HepG2 (cell line): ENCODE measurements around the gene C1orf159. TPM values are rescaled to one million over a fixed set of nuclear protein-coding genes. Genes with fewer than 3 reads are reported as not detected.
A peak's percentile ranks its signal among the peaks of the same experiment; 100 is the strongest.

Source experiments
- ATAC-seq: fragments of 200-7000 bp; cut with Tn5 transposase; 3 replicates; pipeline ENCODE4 v1.9.1; 2020; ENCODE audit warnings: mild to moderate bottlenecking, moderate library complexity
- BruUV-seq: library from RNA; stranded (reverse); fragments of 400-500 nt; replicated peaks from 2 replicates; lab custom pipeline; 2021; lab: Mats Ljungman, UMichigan
- CTCF ChIA-PET: fragments of 300-600 bp; formaldehyde crosslinking; extraction: SDS; loops from one replicate; lab custom pipeline; 2021; ENCODE audit warnings: low total read pairs, inconsistent platforms, low intra/inter-chr PET ratio; lab: Yijun Ruan, JAX
- POLR2A ChIA-PET: fragments of 350-600 bp; sonication (Branson Sonifier 250); formaldehyde crosslinking; loops from one replicate; lab custom pipeline; 2020; ENCODE audit warnings: antibody characterized with exemption, inconsistent platforms; lab: Yijun Ruan, JAX
- DNase-seq: peaks from one replicate; pipeline ENCODE4 v3.0.0-alpha.2; 2015; ENCODE audit warnings: low spot score
- FAIRE-seq: peaks from 3 replicates; lab custom pipeline; 2011; peaks lifted over from hg19 to GRCh38; lab: Jason Lieb, UNC
- H2AFZ ChIP-seq: one replicate; pipeline ENCODE4 v1.6.1; 2011; ENCODE audit warnings: low read length, inconsistent platforms
- H3K27ac ChIP-seq: fragments of 300-600 bp; 3 replicates; pipeline ENCODE4 v1.8.0; 2011; ENCODE audit warnings: mixed run types, mild to moderate bottlenecking, mixed read lengths, low read length, inconsistent platforms; ENCODE audit not compliant: insufficient read depth; ENCODE audit errors: extremely low read length
- H3K27me3 ChIP-seq, 2 experiments: fragments of 200-600 bp in 1 of 2; 2 replicates in 1 of 2; 3 replicates in 1 of 2; pipeline versions ENCODE4 v1.6.0 to v1.8.0; 2011; ENCODE audit warnings: low read length in 2 of 2, mild to moderate bottlenecking in 2 of 2, moderate library complexity in 2 of 2, inconsistent platforms in 1 of 2; ENCODE audit not compliant: insufficient read depth in 2 of 2, control insufficient read depth in 1 of 2
- H3K36me3 ChIP-seq, 2 experiments: fragments of 200-600 bp in 1 of 2; replicated peaks in 1 of 2; 2 replicates in 1 of 2; 3 replicates in 1 of 2; pipeline versions ENCODE4 v1.5.1 to v1.8.0; 2011; ENCODE audit warnings: low read length in 2 of 2, inconsistent platforms in 1 of 2; ENCODE audit not compliant: insufficient read depth in 2 of 2, control insufficient read depth in 1 of 2
- H3K4me1 ChIP-seq: 2 replicates; pipeline ENCODE4 v1.5.1; 2012; ENCODE audit warnings: low read length, inconsistent platforms; ENCODE audit not compliant: insufficient read depth
- H3K4me2 ChIP-seq: 2 replicates; pipeline ENCODE4 v1.6.0; 2011; ENCODE audit warnings: low read depth, low read length, inconsistent platforms
- H3K4me3 ChIP-seq, 3 experiments: fragments of 200-600 bp in 1 of 3; sonication (generic), shearing (Covaris generic) in 1 of 3; replicated peaks in 1 of 3; 2 replicates each; pipeline ENCODE4 v1.5.1; 2011 to 2016; ENCODE audit warnings: low read length in 3 of 3, inconsistent platforms in 2 of 3, low read depth in 2 of 3, mild to moderate bottlenecking in 2 of 3, control low read depth in 1 of 3, mixed read lengths in 1 of 3; ENCODE audit not compliant: insufficient read depth in 1 of 3
- H3K79me2 ChIP-seq: one replicate; pipeline ENCODE4 v1.6.1; 2011; ENCODE audit warnings: low read length, inconsistent platforms; ENCODE audit not compliant: insufficient read depth
- H3K9ac ChIP-seq: 2 replicates; pipeline ENCODE4 v1.6.0; 2011; ENCODE audit warnings: mild to moderate bottlenecking, low read depth, low read length, inconsistent platforms; ENCODE audit not compliant: insufficient read depth
- H3K9me3 ChIP-seq: 2 replicates; pipeline ENCODE4 v1.5.1; 2012; ENCODE audit warnings: mild to moderate bottlenecking, low read length
- H4K20me1 ChIP-seq: 2 replicates; pipeline ENCODE4 v1.6.0; 2011; ENCODE audit warnings: inconsistent platforms, mild to moderate bottlenecking, low read length, moderate library complexity; ENCODE audit not compliant: insufficient read depth
- AGO2 ChIP-seq: fragments of 200-400 bp; formaldehyde crosslinking; optimal IDR thresholded peaks from 2 replicates; pipeline ENCODE3; 2017; ENCODE audit warnings: mild to moderate bottlenecking, low read depth, low read length, moderate library complexity
- ATF5 ChIP-seq: sonication (generic); formaldehyde crosslinking; IDR thresholded peaks from 2 replicates; pipeline ENCODE4 v1.4.0; 2020; ENCODE audit warnings: mild to moderate bottlenecking, low read depth, missing genetic modification reagents
- ETV6 ChIP-seq: sonication (generic); formaldehyde crosslinking; conservative IDR thresholded peaks from 2 replicates; pipeline ENCODE4 v1.4.0; 2020; ENCODE audit warnings: missing genetic modification reagents
- FOXP4 ChIP-seq: sonication (generic); formaldehyde crosslinking; IDR thresholded peaks from 2 replicates; pipeline ENCODE4 v1.4.0; 2020; ENCODE audit warnings: missing genetic modification reagents
- POLR2AphosphoS2 ChIP-seq: IDR thresholded peaks from 2 replicates; pipeline ENCODE4 v1.6.1; 2011; ENCODE audit warnings: low read depth, low read length, improper control_type of control experiment
- RBAK ChIP-seq: sonication (generic); formaldehyde crosslinking; IDR thresholded peaks from 2 replicates; pipeline ENCODE4 v1.5.1; 2020; ENCODE audit warnings: mild to moderate bottlenecking, missing genetic modification reagents
- THAP11 ChIP-seq: IDR thresholded peaks from 2 replicates; pipeline ENCODE4 v1.6.1; 2016; ENCODE audit warnings: missing biosample characterization, missing genetic modification reagents
- ZNF263 ChIP-seq: sonication (generic); formaldehyde crosslinking; IDR thresholded peaks from 2 replicates; pipeline ENCODE4 v1.4.0; 2020; ENCODE audit warnings: missing genetic modification reagents
- ZNF720 ChIP-seq: sonication (generic); formaldehyde crosslinking; IDR thresholded peaks from 2 replicates; pipeline ENCODE4 v1.4.0; 2020; ENCODE audit warnings: missing genetic modification reagents
- ZSCAN5A ChIP-seq: sonication (generic); formaldehyde crosslinking; IDR thresholded peaks from 2 replicates; pipeline ENCODE4 v1.8.0; 2022; ENCODE audit warnings: mild to moderate bottlenecking, missing genetic modification reagents, borderline replicate concordance
- WGBS: methylation state at CpG from one replicate; pipeline ENCODE4 v1.1.6; 2017; ENCODE audit warnings: low lambda C conversion rate; 5-methylcytosine and 5-hydroxymethylcytosine counted together
- in situ Hi-C: cut with HindIII; loops from 2 replicates; pipeline ENCODE4 v1.10.0; 2017; ENCODE audit warnings: low pct_unique_long_range_greater_than_20kb; ENCODE audit not compliant: extremely low pct_ligation_motif_present
- intact Hi-C: fragments of 100-400 bp; cut with micrococcal nuclease; formaldehyde crosslinking; loops from one replicate; pipeline ENCODE4 v1.10.0; 2022; ENCODE audit not compliant: unreplicated experiment
- polyA plus RNA-seq, 8 experiments: library from polyadenylated mRNA; depleted of rRNA in 3 of 8; stranded (reverse) in 7 of 8; unstranded in 1 of 8; fragments of >200 nt; fragmentation: Illumina TruSeq in 4 of 8; extraction: Trizol in 4 of 8; gene quantifications; 2 replicates each; pipeline versions ENCODE4 v1.2.1 to v1.2.3, GENCODE V29; 2011 to 2016; ENCODE audit warnings: low read depth in 4 of 8, missing spikeins in 1 of 8, mixed read lengths in 1 of 8; ENCODE audit not compliant: insufficient read depth in 1 of 8
- total RNA-seq, 5 experiments: library from RNA; depleted of rRNA; stranded (reverse); fragments of >200 nt; fragmentation: Illumina TruSeq; extraction: Trizol; gene quantifications; 2 replicates each; pipeline ENCODE4 v1.2.3, GENCODE V29; 2016; ENCODE audit warnings: low read depth in 1 of 5
- TF ChIP-seq, protein P1 (sequence below): sonication (generic); formaldehyde crosslinking; IDR thresholded peaks from 2 replicates; pipeline ENCODE4 v1.4.0; 2020; ENCODE audit warnings: missing genetic modification reagents

Gene C1orf159
- total and polyA plus RNA-seq, 2 of the 13 experiments (the other 11 are each of a cell fraction or from before 2014, with no cell fraction given): 3.8 to 6.7 TPM

DNA sequence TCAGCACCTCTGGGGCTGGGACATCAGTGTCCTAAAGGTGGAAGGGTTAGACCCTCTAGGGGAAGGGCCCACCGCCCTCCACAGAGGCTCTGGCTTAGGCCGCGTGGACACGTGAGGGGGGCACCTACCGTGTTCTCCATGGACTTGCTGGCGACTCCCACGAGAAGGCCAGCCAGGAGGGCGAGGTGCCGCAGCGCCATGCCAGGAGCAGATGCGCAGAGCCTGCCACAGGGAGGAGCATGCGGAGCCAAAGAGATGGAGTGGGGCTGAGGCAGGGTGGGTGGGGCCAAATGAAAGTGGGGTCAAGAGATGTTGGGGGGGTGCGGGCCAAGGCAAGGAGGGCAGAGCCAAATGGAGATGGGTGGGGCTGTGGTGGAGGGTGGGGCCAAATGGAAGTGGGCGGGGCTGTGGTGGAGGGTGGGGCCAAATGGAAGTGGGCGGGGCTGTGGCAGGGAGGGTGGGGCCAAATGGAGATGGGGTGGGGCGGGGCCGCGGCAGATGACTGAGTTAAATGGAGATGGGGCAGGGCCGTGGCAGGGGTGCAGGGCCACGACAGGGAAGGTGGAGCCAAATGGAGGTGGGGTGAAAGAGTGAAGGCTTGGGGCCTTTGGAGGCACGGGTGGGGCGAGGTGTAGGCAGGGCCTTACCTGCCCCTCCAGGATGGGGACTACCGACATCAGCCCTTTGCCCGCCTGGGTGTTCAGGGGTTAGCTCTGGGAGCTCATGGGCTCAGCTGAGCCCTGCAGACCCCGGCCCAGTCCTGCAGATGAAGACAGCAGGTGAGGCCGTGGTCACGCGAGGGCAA, 24.3 kb downstream of the C1orf159 start (continued):
- TF ChIP-seq ZNF263 (CRISPR knock-in tag) (no peak), ZNF720 (no peak), ATF5 (CRISPR knock-in tag) (no peak), POLR2AphosphoS2 (no peak), ETV6 (CRISPR knock-in tag) (no peak)

DNA sequence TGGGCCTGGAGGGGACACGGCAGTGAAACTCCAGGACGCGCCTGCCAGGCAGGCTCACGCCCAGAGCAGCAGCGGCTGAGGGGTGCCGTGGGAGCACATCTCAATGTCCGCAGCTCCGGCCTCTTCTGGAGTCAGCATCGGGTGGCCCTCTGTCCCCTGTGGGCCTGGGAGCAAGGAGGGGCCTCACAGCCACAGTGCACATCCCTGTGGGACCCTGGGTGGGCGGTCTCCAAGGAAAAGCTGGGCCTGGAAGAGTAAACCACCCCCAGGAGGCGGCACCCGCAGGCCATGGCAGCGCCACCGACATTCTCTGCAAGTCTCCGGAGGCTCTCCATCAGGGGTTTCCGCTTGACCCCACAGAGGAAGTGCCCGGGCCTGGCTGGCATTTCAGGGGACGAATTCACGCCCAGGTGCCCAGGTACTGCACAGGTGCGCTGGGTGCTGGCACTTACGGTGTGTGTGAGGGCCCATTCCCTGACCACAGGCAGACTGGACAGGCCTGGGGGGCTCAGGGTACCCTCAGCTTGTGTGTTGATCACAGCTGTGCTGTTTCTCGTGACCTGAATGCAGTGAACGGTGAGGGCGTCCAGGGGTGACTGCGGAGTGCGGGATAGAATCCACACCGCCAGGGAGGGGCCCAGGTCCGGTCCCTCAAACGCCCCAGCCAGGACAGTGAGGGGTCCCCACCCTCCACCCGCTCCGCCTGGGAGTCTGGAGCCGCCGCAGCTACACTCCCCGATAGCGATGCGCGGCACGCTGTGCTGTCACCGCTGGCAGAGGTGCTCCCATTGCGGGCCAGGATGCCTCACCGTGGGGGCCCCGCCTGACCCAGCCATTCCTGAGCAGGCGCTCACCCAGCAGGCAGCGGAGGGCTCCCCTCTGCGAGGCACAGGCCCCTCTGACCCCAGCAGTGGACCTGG, 25.2 kb downstream of the C1orf159 start:
- H3K27ac ChIP-seq: no peak overlapping the region
- POLR2A ChIA-PET: no interaction called here
- H2AFZ ChIP-seq: no peak overlapping the region
- intact Hi-C loops (no loop called here), in situ Hi-C loops (no loop called here)
- 98% methylated on average over 16 of the region's 45 CpGs for WGBS
- no peak overlapping the region for H3K9ac ChIP-seq
- no peak for FAIRE-seq
- H3K4me3 ChIP-seq: no peak overlapping the region
- DNase-seq: no peak
- BruUV-seq: no TSS peak
- H3K4me1 ChIP-seq: no peaks in the 10 kb centered on the region
- CTCF ChIA-PET: no interaction called here
- H4K20me1 ChIP-seq: no peaks in the 10 kb centered on the region
- H3K36me3 ChIP-seq: no peaks in the 10 kb centered on the region
- no peak for ATAC-seq
- no peaks in the 10 kb centered on the region for H3K79me2 ChIP-seq
- H3K9me3 ChIP-seq: no peaks in the 10 kb centered on the region
- no peak overlapping the region for H3K4me2 ChIP-seq
- no peaks in the 10 kb centered on the region for H3K27me3 ChIP-seq
- TF ChIP-seq ZSCAN5A (no peak), FOXP4 (no peak), AGO2 (peak; percentile 31), RBAK (no peak), THAP11 (CRISPR knock-in tag) (no peak)
- TF ChIP-seq, protein P1, sequence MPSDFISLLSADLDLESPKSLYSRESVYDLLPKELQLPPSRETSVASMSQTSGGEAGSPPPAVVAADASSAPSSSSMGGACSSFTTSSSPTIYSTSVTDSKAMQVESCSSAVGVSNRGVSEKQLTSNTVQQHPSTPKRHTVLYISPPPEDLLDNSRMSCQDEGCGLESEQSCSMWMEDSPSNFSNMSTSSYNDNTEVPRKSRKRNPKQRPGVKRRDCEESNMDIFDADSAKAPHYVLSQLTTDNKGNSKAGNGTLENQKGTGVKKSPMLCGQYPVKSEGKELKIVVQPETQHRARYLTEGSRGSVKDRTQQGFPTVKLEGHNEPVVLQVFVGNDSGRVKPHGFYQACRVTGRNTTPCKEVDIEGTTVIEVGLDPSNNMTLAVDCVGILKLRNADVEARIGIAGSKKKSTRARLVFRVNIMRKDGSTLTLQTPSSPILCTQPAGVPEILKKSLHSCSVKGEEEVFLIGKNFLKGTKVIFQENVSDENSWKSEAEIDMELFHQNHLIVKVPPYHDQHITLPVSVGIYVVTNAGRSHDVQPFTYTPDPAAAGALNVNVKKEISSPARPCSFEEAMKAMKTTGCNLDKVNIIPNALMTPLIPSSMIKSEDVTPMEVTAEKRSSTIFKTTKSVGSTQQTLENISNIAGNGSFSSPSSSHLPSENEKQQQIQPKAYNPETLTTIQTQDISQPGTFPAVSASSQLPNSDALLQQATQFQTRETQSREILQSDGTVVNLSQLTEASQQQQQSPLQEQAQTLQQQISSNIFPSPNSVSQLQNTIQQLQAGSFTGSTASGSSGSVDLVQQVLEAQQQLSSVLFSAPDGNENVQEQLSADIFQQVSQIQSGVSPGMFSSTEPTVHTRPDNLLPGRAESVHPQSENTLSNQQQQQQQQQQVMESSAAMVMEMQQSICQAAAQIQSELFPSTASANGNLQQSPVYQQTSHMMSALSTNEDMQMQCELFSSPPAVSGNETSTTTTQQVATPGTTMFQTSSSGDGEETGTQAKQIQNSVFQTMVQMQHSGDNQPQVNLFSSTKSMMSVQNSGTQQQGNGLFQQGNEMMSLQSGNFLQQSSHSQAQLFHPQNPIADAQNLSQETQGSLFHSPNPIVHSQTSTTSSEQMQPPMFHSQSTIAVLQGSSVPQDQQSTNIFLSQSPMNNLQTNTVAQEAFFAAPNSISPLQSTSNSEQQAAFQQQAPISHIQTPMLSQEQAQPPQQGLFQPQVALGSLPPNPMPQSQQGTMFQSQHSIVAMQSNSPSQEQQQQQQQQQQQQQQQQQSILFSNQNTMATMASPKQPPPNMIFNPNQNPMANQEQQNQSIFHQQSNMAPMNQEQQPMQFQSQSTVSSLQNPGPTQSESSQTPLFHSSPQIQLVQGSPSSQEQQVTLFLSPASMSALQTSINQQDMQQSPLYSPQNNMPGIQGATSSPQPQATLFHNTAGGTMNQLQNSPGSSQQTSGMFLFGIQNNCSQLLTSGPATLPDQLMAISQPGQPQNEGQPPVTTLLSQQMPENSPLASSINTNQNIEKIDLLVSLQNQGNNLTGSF (CRISPR knock-in tag): no peak
